GM15510 (cell line): ENCODE data around the gene INTS6L.

Source experiments
- POLR2A ChIP-seq: IDR thresholded peaks from 3 replicates; pipeline ENCODE4 v1.6.1; 2011; ENCODE audit warnings: borderline replicate concordance; ENCODE audit not compliant: insufficient read length; ENCODE audit errors: extremely low read depth

Gene INTS6L

DNA sequence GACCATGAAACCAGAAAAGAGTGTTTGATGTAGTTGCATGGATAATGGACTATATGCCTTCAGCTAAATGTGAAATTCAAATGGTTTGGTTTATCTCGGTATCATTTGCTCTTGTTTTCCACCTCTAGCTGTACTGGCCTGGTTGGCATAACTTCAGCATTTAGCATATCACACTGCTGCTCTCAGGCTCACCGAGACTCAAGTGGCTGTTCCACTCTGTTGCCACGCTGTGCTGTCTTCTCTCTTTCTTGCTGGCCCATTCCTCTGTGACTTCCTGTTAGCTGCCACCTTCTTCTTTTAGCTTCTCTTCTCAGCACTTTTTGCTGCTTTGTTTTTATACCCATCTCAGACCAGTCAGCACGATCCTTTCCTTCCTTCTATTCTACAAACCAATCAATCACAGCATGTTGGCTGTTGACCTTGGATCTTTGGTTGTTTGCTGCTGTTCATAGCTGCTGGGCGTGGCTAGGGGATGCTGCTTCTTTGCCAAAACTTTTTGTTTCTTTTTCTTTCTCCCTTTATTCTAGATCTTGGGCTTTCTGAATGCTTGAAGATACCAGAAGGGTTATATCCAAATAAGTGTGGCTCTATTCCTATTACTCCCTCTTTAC lies 24.0 kb downstream of the INTS6L start:
- no peak for TF ChIP-seq POLR2A

DNA sequence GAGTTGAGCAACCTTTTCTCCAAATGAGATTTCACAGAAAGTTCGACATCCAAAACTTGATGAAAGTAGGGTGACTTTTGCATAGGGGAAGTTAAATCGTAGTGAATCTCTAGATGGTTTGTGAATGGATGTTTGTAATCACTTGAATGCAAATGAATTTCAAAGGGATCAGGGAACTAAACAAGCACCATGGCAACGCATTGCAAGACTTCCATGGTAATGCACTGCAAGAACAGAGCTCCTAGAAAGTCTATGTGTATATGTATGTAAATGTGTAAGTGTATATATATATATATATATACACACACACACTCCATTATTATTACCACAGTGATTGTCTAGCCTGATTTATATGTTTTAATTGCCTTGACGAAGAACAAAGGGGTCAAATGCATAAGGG lies 27.3 kb downstream of the INTS6L start:
- TF ChIP-seq POLR2A, result no peak

DNA sequence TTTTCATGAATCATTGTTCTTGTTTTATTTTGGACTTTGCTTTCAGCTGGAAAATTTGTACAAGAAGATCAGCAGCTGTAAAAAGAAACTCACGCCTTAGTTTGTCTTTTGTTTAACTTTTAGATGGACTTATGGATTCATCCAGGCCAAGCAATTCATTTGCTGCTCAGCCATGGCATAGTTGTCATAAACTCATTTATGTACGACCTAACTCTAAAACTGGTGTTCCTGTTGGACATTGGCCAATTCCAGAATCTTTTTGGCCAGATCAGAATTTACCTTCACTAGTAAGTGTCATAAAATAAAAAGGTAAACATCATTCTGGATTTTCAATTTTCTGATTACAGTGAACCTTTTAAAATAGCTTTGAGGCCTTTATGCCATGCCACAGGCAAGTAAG lies 29.1 kb downstream of the INTS6L start:
- no peak for TF ChIP-seq POLR2A

DNA sequence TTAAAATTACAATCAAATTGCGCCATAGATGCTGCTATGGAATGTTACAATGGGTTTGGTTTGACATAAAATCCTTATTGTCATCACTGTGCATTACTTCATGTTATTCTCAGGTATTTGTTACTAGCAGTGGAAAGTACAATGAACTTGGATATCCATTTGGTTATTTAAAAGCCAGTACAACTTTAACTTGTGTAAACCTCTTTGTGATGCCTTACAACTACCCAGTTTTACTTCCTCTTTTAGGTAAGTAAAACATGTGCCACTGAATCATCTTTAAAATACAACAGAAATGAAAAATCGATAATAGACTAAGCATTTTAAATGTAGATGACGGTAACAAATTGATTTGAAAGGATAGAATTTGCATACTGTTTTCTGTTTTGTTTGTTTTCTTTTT lies 35.6 kb downstream of the INTS6L start:
- TF ChIP-seq POLR2A, result no peak

DNA sequence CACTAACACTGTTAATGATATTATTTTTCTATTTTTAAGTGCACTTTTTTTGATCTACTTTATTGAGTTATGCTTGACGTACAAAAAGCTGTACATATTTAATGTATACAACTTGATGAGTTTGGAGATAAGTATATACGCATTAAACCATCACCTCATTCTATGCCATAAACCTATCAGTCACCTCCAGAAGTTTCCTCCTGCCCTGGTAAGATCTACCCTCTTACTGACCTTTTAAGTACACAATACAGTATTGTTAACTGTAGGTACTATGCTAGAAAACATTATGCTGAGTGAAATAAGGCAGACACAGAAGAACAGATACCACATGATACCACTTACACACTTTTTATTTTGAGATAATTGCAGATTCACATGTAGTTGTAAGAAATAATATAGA lies 36.9 kb downstream of the INTS6L start:
- no peak for TF ChIP-seq POLR2A

DNA sequence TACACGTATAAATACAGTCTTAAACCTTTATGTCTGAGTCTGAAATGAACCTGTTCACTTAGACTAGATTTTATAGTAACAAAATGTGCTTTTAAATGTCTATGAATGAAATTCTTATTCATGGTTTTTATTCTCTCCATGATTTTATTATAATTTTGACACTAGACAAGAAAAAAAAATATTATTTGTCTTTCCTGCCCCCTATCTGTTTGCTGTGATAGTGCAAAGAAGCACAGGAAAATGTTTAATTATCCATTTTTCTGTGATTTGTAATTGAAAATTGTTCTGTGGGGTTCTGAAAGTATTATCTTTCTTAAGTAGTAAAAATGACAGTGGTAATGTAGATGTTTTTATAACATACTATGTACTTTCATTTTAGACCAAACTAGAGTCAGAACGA lies 52.0 kb downstream of the INTS6L start:
- TF ChIP-seq POLR2A, result no peak

DNA sequence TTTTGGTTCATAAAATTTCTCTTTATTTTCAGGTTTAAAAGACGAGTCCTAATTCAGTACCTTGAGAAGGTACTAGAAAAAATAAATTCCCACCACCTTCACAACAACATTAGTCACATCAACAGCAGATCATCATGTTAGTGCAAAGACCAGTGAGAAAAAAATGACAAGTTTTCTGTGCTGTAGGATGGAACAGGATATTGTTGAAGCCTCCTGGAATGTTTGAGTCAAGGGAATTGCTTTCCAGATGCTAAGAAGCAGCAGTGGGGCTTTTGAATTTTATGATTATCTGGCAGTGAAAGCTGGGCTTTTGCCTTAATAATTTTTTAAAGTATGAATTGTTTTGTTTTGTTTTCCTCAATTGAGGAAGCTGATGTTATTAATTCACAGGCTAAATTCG lies 61.0 kb downstream of the INTS6L start:
- no peak for TF ChIP-seq POLR2A

DNA sequence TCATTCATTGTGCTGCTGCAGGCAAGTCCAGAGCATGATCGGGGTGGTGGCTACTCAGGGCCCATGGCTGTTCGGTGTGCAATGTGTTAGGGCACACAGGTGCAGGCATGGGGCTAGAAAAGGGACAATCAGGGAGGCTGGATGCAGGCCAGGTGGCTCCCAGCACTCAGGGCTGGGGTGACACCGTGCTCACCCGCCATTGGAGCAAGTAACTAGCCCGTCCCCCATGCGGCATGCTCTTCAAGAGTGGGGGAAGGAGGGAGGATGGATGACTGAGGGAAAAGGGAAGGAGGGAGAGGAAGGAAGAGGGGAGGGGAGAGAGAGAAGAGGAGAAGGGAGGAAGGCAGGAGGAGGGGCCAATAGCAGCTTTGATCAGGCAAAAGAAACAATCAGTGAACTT lies 64.7 kb downstream of the INTS6L start:
- TF ChIP-seq POLR2A, result no peak

DNA sequence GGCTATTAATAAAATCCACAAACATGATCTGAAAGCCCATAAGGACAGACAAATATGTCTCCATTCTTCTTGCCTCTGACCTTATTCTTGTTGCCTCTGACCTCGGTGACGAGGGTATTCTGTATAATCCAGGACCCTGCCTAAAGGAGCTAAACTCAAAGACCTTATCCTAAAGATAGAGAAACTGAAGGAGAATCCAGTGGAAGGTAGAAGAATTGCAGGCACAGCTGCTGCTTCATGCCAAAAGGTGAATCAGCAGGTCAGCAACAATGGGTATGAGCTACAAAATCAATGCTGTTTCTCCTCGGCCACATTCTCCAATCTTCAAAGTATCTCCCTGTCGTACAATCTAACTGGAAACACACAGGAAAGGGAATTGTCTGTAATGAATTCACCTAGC lies 71.4 kb downstream of the INTS6L start:
- no peak for TF ChIP-seq POLR2A

DNA sequence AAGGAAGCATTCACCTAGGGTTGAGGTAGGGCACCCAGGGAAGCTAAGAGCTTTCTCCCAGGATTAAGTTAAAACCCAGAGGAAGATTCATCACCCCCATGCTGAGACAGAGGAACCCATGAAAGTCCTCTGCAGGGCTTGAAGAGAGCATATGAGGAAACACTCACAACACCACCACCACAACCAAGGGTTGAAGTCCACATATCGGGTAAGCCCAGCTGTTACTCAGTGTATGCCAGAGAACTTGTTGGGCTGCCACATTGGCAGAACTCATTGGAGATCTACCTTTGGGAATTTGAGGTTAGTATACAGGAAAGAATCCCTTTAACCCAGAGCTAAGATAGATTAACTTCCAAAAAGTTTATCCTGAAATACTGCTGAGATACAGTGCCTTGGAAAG lies 75.1 kb downstream of the INTS6L start:
- no peak for TF ChIP-seq POLR2A

DNA sequence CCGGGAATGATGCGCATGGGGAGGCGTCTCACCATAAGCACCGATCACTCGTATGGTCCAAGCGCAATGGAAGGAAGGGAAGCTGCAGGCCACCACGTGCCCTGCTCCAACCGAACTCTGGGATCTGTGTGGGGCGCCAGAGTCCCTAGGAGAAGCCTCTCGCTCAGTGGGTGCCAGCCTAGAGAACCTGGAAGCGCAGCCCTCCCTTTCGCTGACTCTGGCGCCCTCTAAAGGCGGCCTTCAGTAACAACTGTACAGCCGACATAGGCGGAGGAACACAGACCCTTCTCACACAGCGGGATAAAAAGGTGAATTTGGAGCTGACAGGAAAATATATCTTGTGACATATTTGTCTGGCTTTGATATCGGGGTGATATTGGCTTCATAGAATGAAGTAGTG lies 76.0 kb downstream of the INTS6L start:
- no peak for TF ChIP-seq POLR2A

DNA sequence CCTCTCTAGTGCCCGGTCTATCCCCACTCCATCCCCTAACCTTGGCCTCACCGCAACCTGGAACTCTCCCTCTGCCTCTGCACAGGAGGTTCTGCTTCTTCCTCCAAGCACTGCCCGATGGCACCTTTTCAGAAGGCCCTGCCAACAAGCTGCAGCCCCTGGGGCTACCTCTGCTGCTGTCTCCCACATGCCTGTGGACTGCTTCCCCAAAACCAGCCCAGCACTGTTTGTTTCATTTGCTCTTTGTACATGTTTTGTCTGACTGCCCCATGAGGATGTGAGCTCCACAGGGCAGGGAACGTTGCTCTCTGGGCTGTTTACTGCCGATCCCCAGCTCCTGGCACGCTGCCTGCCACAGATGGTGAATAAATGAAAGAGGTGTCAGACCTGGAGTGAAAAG lies 85.4 kb downstream of the INTS6L start:
- no peak for TF ChIP-seq POLR2A

DNA sequence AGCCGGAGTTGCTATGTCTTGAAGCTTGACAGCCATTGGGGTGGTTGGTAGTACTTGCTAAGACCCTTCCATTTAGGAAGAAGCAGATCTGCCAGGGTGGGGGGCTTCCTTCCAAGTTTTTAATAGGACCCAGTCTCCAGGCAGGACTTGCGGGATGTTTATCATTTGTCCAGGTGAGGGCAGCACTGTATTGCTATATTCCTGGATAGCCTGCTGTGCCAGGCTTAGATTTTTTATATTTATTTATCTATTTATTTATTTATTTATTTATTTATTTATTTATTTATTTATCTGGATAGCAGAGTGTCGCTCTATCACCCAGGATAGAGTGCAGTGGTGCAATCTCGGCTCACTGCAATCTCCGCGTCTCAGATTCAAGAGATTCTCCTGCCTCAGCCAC lies 105.5 kb downstream of the INTS6L start:
- TF ChIP-seq POLR2A, result no peak

DNA sequence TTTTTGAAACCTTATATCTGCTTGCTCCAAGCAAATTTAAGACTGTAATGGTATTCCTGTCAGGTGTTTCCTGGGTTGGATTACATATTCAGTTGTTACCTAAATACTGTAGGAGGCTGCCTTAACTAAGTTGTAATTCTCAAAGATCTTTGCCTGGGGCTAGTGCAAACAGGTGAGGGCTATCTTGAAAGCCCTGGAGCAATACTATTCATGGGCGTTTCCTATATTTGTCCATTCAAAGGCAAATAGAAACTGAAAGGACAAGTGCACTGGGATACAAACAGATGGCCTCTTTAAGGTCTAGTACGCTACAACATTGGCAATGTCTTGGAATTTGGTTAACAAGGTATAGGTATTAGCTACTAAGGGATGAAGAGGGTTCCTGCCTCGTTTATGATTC lies 108.9 kb downstream of the INTS6L start:
- TF ChIP-seq POLR2A, result no peak
